HG03558 (cell line): ENCODE data around the gene RILPL2.
"Not testable (repeated sequence)": the region's sequence is repeated elsewhere in the genome, so short reads cannot be mapped to it uniquely, and the experiment has no call there.

Experiments used
- ATAC-seq: cut with Tn5 transposase; IDR thresholded peaks from one replicate; pipeline ENCODE4 v1.9.1; 2021; ENCODE audit warnings: moderate number of reproducible peaks; ENCODE audit not compliant: unreplicated experiment; ENCODE audit errors: extremely low read depth

The RILPL2 gene

DNA sequence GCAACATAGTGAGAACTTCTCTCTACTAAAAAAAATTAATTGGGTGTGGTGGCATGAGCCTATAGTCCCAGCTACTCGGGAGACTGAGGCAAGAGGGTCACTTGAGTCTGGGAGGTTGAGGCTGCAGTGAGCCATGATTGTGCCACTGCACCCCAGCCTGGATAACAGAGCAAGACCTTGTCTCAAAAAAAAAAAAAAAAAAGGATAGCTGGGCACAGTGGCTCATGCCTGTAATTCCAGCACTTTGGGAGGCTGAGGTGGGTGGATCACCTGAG lies 15.7 kb upstream of the RILPL2 start:
- not testable (repeated sequence) for ATAC-seq

DNA sequence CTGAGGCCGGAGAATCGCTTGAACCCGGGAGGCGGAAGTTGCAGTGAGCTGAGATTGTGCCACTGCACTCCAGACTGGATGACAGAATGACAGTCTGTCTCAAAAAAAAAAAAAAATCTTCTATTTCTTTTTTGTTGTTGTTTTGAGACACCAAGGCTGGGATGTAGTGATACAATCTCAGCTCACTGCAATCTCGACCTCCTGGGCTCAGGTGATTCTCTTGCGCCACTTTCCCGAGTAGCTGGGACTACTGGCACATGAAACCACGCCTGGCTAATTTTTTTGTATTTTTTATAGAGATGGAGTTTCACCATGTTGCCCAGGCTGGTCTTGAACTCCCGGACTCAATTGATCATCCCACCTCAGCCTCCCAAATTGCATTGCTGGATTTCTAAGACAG lies 14.2 kb upstream of the RILPL2 start:
- no peak for ATAC-seq

DNA sequence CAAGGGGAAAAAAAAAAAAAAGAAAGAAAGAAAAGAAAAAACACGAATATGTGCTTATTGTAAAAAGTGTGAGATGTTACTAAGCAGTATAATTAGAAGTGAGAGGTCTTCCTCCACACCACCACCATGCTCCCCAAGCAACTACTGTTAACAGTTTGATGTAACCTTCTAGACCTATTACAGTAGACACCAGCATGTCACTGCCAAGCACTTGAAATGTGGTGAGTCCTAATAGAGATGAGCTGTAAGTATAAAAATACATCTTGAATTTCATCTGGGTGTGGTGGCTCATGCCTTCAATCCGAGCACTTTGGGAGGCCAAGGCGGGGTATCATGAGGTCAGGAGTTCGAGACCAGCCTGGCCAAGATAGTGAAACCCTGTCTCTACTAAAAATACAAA lies 13.4 kb upstream of the RILPL2 start:
- no peak for ATAC-seq

DNA sequence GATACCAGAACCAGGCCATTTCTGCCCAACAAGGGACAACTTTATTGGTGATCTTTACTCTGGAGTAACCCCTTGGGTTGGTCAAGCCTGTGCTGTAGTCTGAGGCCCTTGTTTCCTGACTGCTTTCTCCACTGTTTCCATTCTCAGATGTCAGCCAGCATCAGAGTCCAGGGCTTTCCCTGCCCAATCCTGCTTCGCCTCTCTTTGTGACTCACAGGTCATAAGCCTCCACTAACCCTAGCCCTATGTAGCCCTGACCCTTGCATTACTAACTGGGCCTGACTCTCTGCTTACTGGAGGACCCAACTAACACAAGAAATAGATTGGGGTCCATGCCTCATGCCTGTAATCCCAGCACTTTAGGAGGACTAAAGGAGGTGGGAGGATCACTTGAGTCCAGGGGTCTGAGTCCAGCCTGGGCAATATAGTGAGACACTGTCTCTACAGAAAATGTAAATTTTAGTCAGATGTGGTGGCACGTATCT lies 12.8 kb upstream of the RILPL2 start:
- ATAC-seq = no peak

DNA sequence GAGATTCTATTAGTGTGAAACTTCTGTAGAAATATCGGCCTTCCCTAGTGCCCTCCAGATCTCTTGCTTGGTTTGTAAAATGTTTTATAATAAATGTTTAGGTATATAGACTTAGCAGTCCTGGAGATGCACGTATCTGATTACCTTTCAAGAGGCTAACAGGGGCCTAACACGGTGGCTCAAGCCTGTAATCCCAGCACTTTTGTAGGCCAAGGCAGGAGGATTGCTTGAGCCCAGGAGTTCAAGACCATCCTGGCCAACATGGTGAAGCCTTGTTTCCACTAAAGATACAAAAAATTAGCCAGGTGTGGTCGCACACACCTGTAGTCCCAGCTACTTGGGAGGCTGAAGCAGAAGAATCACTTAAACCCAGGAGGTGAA lies 9.8 kb upstream of the RILPL2 start:
- no peak for ATAC-seq

DNA sequence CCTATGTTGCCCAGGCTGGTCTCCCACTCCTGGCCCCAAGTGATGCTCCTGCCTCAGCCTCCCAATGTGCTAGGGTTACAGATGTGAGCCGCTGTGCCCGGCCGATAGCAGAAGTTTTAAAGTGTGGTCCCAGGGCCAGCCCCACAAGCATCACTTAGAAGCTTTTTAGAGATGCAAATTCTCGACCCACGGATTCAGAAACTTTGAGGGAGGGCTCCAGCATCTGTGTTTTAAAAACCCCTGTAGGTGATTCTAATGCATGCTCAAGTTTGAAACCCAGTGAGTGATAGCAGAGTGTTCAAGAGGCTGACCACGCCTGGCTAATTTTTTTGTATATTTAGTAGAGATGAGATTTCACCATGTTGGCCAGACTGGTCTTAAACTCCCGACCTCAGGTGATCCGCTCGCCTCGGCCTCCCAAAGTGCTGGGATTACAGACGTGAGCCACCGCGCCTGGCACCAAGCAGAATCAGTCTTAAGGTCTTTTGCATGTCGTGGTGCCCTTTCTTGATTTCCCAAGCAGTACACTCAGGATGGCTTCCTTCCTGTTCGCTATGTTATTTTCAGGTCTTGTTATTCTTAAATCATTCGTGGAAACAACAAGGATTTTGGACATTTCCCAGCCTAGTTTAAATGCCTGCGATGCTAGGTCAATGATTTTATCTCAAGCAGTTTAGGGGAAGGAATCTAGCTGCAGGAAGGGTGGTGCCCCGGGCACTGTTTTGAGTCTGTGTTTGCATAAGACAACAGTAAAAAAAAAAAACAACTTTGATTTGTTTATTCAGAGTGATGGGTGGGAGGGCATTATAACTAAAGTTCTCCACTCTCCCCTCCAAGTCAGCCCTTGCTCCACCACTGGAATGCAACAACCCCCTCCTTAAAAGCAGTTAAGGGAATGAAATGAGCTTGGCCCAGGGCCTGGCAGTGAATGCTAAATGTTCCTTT lies 9.2 kb upstream of the RILPL2 start:
- no peak for ATAC-seq

DNA sequence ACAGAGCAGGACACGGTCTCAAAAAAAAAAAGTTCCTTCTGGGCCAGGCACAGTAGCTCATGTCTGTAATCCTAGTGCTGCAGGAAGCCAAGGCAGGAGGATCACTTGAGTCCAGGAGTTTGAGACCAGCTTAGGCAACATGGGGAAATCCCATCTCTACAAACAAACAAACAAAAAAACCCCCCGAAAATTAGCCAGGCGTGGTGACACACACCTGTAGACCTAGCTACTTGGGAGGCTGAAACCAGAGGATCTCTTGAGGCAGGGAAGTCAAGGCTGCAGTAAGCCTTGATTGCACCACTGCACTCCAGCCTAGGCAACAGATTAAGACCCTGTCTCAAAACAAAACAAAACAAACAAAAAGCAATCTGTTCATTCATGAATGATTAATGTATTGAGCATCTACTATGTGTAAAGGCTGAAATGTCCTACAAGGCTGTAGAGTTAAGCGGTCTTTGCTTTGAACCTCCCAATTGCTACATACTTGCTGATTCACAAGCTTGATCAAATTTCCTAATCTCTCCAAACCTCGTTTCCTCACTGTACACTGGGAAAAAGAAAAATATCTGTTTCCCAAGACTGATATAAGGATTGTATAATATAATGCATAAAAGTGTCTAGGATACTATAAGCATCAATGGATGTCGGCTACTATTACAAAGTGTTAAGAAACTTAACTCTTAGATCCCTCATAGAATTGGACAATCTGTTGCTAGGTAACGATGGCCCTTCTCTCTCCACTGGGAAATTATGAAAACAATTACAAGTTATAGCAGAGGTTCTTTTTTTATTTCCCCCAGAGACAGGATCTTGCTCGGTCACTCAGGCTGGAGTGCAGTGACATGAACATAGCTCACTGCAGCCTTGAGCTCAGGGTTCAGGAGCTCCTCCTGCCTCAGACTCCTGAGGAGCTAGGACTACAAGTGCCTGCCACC lies 7.9 kb upstream of the RILPL2 start:
- no peak for ATAC-seq

DNA sequence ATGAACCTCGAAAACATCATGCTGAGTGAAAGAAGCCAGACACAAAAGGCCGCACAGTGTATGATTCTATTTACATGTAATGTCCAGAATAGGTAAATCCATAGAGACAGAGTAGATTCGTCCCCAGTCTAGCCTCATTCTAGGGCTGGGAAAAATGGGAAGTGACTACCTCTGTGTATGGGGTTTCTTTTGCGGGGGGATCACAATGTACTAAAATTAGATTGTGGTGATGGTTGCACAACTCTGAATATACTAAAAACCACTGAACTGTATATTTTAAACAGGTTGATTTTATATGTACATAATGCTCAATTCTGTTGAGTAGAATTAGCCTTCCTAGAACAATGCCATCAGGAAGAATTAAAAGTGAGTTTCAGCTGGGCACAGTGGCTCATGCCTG lies 6.3 kb upstream of the RILPL2 start:
- ATAC-seq = no peak

DNA sequence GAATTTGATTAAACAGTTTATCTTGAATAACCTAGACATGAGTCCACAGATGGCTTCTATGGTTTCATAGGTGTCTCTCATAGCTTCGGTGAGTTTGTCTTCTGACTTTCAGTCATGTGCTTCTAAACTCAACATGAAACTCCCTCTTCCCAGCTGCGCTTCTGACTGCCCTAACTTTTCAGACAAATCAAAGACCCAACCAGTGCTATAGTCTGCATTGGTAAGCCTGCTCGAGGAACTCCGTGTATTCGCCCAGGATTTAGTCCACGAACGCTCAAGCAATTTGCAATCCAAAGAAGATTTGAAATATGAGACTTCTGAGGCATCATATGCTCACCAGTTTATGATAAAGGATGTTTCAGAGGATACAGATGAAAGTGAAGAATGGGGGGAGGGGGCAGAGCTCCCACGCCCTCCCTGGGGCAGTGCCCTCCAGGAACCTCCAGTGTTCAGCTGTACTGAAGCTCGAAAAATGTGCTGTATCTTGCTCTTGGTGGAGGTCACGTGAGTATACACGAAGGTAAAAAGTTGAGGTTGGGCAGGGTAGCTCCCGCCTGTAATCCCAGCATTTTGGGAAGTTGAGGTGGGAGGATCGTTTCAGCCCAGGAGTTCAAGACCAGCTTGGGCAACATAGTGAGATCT lies 5.2 kb upstream of the RILPL2 start:
- no peak for ATAC-seq

DNA sequence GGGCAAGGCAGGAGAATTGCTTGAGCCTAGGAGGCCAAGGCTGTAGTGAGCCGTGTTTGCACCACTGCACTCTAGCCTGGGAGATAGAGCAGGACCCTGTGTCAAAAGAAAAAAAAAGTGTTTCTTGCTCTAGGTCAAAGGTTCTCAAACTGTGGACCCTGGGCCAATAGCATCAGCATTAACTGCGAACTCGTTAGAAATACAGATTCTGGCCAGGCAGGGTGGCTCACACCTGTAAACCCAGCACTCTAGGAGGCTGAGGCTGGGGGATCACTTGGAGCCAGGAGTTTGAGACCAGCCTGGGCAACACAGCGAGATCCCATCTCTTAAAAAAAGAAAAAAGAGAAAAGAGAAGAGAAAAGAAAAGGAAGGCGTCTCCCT lies 858 bp downstream of the RILPL2 start:
- ATAC-seq = no peak

DNA sequence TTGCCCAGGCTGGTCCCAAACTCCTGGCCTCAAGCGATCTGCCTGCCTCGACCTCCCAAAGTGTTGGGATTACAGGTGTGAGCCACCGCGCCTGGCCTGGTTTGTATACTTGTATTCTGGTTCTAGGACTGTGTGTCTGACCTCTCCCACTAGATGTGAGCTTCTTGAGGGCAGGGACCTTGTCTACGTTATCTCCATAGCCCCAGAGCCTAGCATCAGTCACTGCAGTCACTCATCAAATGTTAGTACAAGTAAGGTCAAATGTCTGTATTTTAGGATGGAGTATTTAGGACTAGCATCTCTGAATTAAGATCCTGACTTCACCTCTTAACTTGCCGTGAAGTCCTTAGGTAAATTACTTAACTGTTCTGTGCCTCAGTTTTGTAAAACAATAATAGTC lies 2.9 kb downstream of the RILPL2 start:
- no peak for ATAC-seq

DNA sequence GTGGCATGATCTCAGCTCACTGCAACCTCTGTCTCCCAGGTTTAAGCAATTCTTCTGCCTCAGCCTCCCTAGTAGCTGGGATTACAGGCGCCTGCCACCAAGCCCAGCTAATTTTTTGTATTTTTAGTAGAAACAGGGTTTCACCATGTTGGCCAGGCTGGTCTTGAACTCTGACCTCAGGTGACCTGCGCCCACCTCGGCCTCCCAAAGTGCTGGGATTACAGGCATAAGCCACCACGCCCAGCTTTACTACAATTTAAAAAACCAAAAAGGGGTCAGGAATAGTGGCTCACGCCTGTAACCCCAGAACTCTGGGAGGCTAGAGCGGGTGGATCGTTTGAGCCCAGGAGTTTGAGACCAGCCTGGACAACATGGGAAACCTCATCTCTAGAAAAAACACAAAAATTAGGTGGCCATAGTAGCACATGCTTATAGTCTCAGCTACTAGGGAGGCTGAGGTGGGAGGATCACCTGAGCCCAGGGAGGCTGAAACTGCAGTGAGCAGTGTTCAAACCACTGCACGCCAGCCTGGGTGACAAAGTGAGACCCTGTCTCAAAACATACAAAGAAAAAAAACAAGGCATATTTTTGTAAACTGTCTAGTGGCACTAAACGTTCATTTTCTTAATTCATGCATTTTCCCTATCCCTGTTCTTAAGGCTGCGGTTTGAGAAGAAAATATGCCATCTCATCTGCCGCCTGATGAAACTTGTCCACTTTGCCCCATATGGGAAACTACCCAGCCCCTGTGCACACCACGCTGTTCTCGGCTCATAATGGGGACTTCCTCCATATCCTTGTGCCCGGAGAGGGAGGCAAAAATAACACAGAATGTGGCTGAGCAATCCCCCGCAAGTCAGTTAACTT lies 4.3 kb downstream of the RILPL2 start:
- ATAC-seq = not testable (repeated sequence)

DNA sequence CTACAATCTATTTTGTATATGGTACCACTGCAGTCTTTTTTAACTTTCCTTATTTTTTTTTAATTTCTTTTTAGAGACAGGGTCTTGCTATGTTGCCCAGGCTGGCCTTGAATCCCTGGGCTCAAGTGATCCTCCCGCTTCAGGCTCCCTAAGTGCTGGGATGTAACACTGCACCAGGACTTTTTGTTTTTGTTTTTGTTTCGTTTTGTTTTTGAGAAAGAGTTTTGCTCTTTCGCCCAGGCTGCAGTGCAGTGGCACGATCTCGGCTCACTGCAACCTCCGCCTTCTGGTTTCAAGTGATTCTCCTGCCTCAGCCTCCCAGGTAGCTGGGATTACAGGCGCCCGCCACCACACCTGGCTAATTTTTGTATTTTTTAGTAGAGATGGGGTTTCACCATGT lies 7.4 kb downstream of the RILPL2 start:
- not testable (repeated sequence) for ATAC-seq

DNA sequence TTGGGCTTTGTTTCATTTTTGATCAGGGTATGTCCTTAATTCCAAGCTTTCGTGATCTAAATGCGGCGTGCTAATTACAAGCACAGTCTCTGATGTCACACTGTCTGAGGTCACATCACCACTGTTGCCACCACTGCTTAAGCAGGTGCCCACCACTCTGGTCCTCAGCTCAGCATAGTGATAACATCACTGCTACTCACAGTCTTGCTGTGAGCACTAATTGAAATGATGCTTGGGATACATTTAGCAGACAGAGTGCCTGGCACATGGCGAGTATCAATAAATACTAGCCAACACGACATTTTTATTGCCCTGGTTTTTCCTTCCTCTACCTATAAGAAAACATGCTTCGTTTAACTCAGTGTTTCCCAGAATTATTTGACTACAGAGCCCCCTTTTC lies 7.9 kb downstream of the RILPL2 start:
- no peak for ATAC-seq

DNA sequence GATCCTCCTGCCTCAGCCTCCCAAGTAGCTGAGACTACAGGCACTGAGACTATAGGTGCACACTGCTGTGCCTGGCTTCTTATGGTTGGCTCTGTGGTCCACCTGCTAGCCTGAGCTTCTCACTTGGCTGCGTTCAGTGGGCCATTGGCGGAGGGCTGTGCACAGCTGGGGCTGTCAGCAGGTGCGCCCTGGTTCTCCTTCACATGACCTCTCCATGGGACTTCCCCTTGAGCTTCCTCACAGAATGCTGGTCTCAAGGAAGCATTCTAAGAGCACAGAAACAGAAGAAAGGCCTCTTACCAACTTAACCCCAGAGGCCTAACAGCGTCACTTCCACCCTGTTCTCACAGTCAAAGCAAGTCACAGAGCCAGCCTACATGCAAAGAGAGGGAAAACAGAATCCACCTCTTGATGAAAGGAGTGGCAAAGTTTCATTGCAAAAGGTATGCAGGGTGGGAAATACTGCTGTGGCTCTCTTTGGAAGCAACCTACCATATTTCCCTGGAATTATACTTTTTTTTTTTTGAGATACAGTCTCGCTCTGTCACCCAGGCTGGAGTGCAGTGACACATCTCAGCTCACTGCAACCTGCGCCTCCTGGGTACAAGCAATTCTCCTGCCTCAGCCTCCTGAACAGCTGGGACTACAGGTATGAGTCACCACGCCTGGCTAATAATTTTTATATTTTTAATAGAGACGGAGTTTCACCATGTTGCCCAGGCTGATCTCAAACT lies 9.3 kb downstream of the RILPL2 start:
- peak; percentile 75 for ATAC-seq

DNA sequence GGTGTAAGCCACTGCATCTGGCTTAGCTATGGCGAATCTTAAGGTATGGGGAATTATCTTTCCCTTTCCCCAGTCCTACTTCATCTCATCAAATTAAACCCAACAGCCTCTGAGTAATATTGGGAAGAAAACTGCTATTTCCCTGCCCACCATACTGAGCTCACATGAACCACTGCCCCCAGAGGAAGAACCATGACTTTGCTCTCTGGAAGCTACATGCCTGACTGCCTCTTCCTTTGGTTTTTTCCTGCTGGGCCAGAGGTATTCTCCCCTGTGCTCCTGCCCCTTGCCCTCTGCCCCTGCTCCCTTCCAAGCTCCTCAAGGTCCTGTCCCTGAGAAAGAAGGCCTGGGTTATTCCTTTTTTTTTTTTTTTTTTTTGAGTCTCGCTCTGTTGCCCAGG lies 15.2 kb downstream of the RILPL2 start:
- no peak for ATAC-seq

DNA sequence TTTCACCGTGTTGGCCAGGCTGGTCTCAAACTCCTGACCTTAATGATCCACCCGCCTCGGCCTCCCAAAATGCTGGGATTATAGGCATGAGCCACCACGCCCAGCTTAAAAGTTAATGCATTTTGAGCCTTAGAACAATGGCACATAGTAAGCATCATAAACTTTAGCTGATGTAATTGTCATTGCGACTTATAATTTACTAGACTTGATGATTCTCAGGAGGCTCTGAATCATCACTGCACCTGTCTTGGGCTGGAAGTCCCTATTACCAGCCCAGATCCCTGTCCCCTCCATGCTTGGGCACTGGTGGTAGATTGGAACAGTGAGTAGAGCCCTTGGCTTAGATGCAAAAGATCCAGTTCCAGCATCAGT lies 26.5 kb downstream of the RILPL2 start:
- no peak for ATAC-seq

DNA sequence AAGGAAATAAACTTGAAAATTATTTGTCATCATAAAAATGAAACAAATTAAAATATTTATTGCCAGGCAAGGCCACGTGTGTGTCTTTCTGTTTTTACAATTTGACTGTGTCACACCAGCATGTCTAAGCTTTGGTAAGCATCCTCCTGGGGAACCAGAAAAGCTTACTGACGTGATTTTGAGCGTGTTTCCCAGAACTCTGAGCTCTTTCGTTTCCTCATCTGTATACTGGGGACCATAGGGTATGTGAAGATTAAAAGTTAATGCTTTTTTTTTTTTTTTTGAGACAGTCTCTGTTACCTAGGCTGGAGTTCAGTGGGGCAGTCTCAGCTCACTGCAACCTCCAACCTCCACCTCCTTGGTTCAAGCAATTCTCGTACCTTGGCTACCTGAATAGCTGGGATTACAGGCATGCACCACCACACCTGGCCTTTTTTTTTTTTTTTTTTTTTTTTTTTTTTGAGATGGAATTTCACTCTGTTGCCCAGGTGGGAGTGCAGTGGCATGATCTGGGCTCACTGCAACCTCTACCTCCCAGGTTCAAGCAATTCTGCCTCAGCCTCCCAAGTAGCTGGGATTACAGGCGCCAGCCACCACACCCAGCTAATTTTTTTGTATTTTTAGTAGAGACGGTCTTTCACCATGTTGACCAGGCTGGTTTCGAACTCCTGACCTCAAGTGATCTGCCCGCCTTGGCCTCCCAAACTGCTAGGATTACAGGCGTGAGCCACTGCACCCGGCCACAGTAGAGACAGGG lies 27.0 kb downstream of the RILPL2 start:
- not testable (repeated sequence) for ATAC-seq

DNA sequence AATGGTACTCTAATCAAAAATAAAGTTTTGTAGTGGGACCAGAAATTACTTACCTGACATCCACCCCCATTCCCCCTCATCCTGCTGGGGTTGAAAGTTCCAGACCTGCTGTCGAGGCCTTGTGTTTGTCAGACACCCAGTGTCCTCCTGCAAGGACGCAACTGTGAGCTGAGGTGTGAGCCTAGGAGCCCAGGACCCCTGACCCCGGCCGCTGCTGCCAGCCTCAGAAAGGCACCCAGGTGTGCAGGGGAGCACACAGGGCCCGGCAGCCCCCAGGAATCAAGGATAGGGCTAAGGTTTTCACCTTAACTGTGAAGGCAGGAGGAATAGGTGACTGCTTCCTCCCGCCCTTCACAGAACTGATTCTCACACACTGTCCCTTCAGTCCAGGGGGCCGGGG lies 27.9 kb downstream of the RILPL2 start:
- not testable (repeated sequence) for ATAC-seq
